ENCODE measurements around the gene TRIML2. TPM values are rescaled to one million over a fixed set of nuclear protein-coding genes. Genes with fewer than 3 reads are reported as not detected.

TRIML2 gene
- total and polyA plus RNA-seq, 4 donors = not detected

DNA sequence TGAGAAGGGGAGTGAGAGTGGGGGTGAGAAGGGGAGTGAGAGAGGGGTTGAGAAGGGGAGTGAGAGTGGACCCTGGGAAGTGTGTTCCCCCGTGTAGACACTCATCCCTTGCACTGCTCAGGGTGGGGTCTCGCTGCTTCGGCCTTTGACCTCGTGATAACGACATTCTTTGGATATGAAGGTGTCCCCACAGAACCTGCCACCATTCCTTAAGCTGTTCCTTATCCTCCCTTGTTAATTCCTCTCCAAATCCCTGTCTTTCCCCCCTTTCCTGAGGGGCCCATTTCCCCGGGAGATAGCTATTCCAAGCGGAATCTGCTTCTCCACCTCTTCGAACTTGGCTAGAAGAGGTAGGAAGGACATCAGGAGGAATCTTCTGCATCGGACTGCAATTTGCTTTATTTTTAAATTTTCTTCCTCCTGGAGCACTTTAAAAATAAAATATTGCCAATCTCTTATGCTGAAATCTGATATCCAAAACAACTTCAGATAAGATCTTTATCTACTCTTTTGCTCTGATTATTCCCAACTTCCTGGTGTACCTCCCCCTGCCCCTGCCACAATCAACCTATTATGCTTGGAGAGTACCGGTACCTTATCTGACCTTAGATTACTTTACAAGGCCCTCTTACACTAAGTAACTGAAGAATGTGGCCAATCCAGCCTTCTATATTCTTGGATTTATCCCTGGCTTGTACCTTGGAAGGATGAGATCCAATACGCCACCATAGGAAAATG, 45.4 kb upstream of the TRIML2 start:
- Histone ChIP-seq H3K9me3 (ENCODE audit: control insufficient read depth in 4 of 4, low read length in 3 of 4) (no peaks in the 10 kb centered on the region), H3K27me3 (ENCODE audit: control insufficient read depth in 4 of 4, insufficient read depth in 4 of 4, low read length in 3 of 4) (no peaks in the 10 kb centered on the region), H3K4me1 (ENCODE audit: control insufficient read depth in 4 of 4, insufficient read depth in 4 of 4, low read length in 3 of 4) (no peaks in the 10 kb centered on the region), H3K4me3 (ENCODE audit: low read depth in 1 of 3, low read length in 3 of 3) (no peak overlapping the region), H3K9ac (ENCODE audit: low read depth in 1 of 2, low read length in 2 of 2) (no peak overlapping the region), H3K36me3 (ENCODE audit: control insufficient read depth in 4 of 4, insufficient read depth in 3 of 4, low read depth in 1 of 4, low read length in 3 of 4) (no peaks in the 10 kb centered on the region), H3K27ac (ENCODE audit: low read depth in 1 of 2, low read length in 2 of 2) (no peak overlapping the region)
- 85% methylated on average over 11 of the region's 11 CpGs for WGBS
- no peak for TF ChIP-seq TAF1 (conservative IDR thresholded peaks at IDR 0.05)
- no peak for TF ChIP-seq CTCF (IDR thresholded peaks at IDR 0.05; ENCODE audit: low read depth, low read length, missing input control)
- TF ChIP-seq, protein P1, sequence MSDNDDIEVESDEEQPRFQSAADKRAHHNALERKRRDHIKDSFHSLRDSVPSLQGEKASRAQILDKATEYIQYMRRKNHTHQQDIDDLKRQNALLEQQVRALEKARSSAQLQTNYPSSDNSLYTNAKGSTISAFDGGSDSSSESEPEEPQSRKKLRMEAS (IDR thresholded peaks at IDR 0.05) = no peak
- TF ChIP-seq NR2F2 (IDR thresholded peaks at IDR 0.05) = no peak
- no peak for TF ChIP-seq SP1 (IDR thresholded peaks at IDR 0.05)
- TF ChIP-seq, protein P2, sequence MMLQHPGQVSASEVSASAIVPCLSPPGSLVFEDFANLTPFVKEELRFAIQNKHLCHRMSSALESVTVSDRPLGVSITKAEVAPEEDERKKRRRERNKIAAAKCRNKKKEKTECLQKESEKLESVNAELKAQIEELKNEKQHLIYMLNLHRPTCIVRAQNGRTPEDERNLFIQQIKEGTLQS (IDR thresholded peaks at IDR 0.05) = no peak
- no peak for TF ChIP-seq HNF4A (conservative IDR thresholded peaks at IDR 0.05)
- TF ChIP-seq FOXA2 (IDR thresholded peaks at IDR 0.05) = no peak
- TF ChIP-seq, protein P3, sequence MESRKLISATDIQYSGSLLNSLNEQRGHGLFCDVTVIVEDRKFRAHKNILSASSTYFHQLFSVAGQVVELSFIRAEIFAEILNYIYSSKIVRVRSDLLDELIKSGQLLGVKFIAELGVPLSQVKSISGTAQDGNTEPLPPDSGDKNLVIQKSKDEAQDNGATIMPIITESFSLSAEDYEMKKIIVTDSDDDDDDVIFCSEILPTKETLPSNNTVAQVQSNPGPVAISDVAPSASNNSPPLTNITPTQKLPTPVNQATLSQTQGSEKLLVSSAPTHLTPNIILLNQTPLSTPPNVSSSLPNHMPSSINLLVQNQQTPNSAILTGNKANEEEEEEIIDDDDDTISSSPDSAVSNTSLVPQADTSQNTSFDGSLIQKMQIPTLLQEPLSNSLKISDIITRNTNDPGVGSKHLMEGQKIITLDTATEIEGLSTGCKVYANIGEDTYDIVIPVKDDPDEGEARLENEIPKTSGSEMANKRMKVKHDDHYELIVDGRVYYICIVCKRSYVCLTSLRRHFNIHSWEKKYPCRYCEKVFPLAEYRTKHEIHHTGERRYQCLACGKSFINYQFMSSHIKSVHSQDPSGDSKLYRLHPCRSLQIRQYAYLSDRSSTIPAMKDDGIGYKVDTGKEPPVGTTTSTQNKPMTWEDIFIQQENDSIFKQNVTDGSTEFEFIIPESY (IDR thresholded peaks at IDR 0.05) = no peak
- no peak for DNase-seq (ENCODE audit: low spot score)

DNA sequence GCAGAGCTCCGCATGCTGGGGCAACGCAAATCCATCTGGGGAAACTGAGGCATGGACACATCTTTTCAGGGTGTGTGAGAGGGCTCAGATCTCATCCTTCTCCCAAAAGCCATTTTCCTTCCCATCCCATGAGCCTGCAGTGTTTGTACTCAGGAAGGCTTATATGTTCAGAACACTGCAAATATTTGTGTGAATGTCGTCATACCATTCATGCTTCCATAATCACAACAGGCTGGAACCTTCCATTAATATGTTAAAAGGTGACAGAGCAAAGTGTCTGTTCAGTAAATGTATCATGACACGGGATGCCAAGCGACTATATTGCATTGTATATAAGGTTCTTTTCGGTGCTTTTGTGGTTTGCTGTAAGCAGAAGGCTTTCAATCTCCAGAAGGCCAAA, 38.4 kb upstream of the TRIML2 start:
- Histone ChIP-seq H3K27me3 (ENCODE audit: control insufficient read depth in 4 of 4, insufficient read depth in 4 of 4, low read length in 3 of 4) (no peaks in the 10 kb centered on the region), H3K36me3 (ENCODE audit: control insufficient read depth in 4 of 4, insufficient read depth in 3 of 4, low read depth in 1 of 4, low read length in 3 of 4) (no peaks in the 10 kb centered on the region), H3K9ac (ENCODE audit: low read depth in 1 of 2, low read length in 2 of 2) (no peak overlapping the region), H3K4me1 (ENCODE audit: control insufficient read depth in 4 of 4, insufficient read depth in 4 of 4, low read length in 3 of 4) (no peaks in the 10 kb centered on the region), H3K27ac (ENCODE audit: low read depth in 1 of 2, low read length in 2 of 2) (no peak overlapping the region), H3K4me3 (ENCODE audit: low read depth in 1 of 3, low read length in 3 of 3) (no peak overlapping the region), H3K9me3 (ENCODE audit: control insufficient read depth in 4 of 4, low read length in 3 of 4) (no peaks in the 10 kb centered on the region)
- WGBS = 83% methylated on average over 6 of the region's 6 CpGs
- no peak for DNase-seq (ENCODE audit: low spot score)
- TF ChIP-seq, protein P3 (IDR thresholded peaks at IDR 0.05) = no peak
- TF ChIP-seq FOXA1 (IDR thresholded peaks at IDR 0.05) = no peak
- TF ChIP-seq, protein P2 (IDR thresholded peaks at IDR 0.05) = no peak
